SJSA1 (cell line): ENCODE measurements around the gene OR5H14. TPM values are rescaled to one million over a fixed set of nuclear protein-coding genes. Genes with fewer than 3 reads are reported as not detected.
"Not testable (repeated sequence)": the region's sequence is repeated elsewhere in the genome, so short reads cannot be mapped to it uniquely, and the experiment has no call there.

ENCODE experiments used
- DNase-seq, 2 experiments: peaks; one replicate each; pipeline ENCODE4 v3.0.0-alpha.2; 2015 to 2020; ENCODE audit warnings: low spot score in 2 of 2, low read depth in 1 of 2
- H3K27ac ChIP-seq: fragments of 250-450 bp; sonication (Bioruptor Pico); 2 replicates; pipeline ENCODE4 v1.5.1; 2020; ENCODE audit warnings: mild to moderate bottlenecking, moderate library complexity
- H3K27me3 ChIP-seq: fragments of 250-450 bp; sonication (Bioruptor Pico); replicated peaks from 2 replicates; pipeline ENCODE4 v1.5.1; 2020; ENCODE audit warnings: mild to moderate bottlenecking, moderate library complexity
- H3K36me3 ChIP-seq: fragments of 250-450 bp; sonication (Bioruptor Pico); 2 replicates; pipeline ENCODE4 v1.5.1; 2020; ENCODE audit warnings: mild to moderate bottlenecking
- H3K4me1 ChIP-seq: fragments of 250-450 bp; sonication (Bioruptor Pico); replicated peaks from 2 replicates; pipeline ENCODE4 v1.6.1; 2021; ENCODE audit warnings: mild to moderate bottlenecking
- H3K4me3 ChIP-seq: fragments of 250-450 bp; sonication (Bioruptor Pico); 2 replicates; pipeline ENCODE4 v1.5.1; 2020; ENCODE audit warnings: mild to moderate bottlenecking
- H3K9me3 ChIP-seq: fragments of 250-450 bp; sonication (Bioruptor Pico); replicated peaks from 2 replicates; pipeline ENCODE4 v1.5.1; 2020; ENCODE audit warnings: mild to moderate bottlenecking
- total RNA-seq: library from RNA; depleted of rRNA; stranded (reverse); fragments of >200 nt; shearing (Covaris generic); gene quantifications from 2 replicates; pipeline ENCODE4 v1.2.3, GENCODE V29; 2014; rRNA removed

OR5H14 gene
- not detected in 2 replicates for total RNA-seq

DNA sequence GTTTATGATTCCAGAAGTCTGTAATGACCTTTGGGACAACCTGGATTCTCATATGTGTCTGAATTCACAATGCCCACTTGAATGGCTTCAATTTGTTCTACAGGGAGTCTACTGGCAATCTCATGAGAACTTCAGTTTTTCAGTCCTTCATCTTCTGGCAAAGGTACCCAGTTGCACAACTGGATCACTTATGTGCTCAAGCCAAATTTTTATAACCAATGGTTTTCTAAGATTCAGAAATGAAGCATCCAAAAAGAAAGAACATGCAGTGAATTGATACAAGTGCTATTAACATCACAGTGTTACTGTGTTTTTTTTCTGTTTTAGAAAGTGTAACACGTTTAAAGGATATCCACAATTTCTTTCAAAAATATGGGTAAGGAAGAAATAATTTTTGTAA is at the start of gene OR5H14:
OR5H14 (plus strand) TSS at position 301 of the 400 bp plus-strand sequence. CDS start 1,907 bp downstream, outside the sequence.
- DNase-seq = no peak
- Histone ChIP-seq H3K4me3 (no peak within 1 kb of the TSS), H3K27ac (no peak within 1 kb of the TSS), H3K27me3 (no peaks in the 10 kb centered on the region), H3K9me3 (no peaks in the 10 kb centered on the region), H3K4me1 (no peaks in the 10 kb centered on the region), H3K36me3 (no peaks in the 10 kb centered on the region)

GRCh38 chr3:98099848-98100247 is 47.4 kb upstream of the OR5H14 start:
- Histone ChIP-seq H3K9me3 (no peaks in the 10 kb centered on the region), H3K27me3 (no peaks in the 10 kb centered on the region), H3K4me3 (no peak overlapping the region), H3K4me1 (no peaks in the 10 kb centered on the region), H3K36me3 (no peaks in the 10 kb centered on the region), H3K27ac (no peak overlapping the region)
- DNase-seq = no peak

- H3K27ac ChIP-seq = no peak overlapping the region
- no peak overlapping the region for H3K4me3 ChIP-seq
- no peak for DNase-seq
- H3K9me3 ChIP-seq = no peaks in the 10 kb centered on the region
- H3K36me3 ChIP-seq = no peaks in the 10 kb centered on the region
- 0 out of 2 replicates have a peak, but pooled peaks cover 7% of the 10 kb centered on the region for H3K27me3 ChIP-seq
- no peaks in the 10 kb centered on the region for H3K4me1 ChIP-seq
These were observed 39.1 kb upstream of the OR5H14 start for GRCh38 chr3:98108162-98108561.

DNA sequence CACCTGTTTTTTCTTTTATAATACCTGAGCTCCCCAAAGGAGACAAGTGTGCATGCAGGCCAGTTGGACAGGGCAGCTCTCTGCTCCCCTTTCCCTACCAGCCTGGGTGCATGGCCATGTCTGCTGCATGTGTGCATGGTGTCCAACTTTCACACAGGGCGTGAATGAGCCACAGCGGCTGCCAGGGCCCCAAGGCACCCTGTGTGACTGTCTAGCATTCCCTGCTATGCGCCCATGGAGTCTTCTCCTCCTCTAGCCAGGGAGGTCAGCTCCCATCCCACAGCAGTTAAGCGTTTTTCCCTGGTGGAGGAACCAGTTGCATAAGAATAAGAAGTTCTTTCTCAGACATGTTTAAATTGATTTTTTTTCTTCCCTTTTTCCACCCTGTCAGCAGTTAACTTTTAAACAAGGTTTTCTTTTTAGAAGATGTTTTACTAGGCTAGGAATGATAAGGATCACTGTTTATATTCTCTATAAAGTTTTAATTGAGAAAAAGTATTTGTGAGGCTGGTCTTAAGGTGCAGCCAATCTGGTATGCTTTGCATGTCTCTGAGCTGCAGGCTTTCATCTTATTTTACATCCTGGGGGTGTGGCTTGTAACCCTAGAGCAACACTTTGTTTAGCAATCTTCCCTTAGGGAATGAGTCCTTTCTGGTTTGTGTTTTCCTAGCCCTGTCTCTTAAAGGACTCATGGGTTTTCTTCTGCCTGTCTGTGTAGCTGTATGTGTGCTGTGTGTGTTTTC is 37.3 kb upstream of the OR5H14 start:
- Histone ChIP-seq H3K9me3 (no peaks in the 10 kb centered on the region), H3K27me3 (0 out of 2 replicates have a peak, but pooled peaks cover 7% of the 10 kb centered on the region), H3K4me1 (no peaks in the 10 kb centered on the region), H3K4me3 (no peak overlapping the region), H3K27ac (no peak overlapping the region), H3K36me3 (no peaks in the 10 kb centered on the region)
- DNase-seq = no peak

GRCh38 chr3:98110550-98110908 is 36.8 kb upstream of the OR5H14 start:
- no peak for DNase-seq
- Histone ChIP-seq H3K27me3 (0 out of 2 replicates have a peak, but pooled peaks cover 7% of the 10 kb centered on the region), H3K36me3 (no peaks in the 10 kb centered on the region), H3K27ac (no peak overlapping the region), H3K4me3 (no peak overlapping the region), H3K4me1 (no peaks in the 10 kb centered on the region), H3K9me3 (no peaks in the 10 kb centered on the region)

- no peak overlapping the region for H3K27ac ChIP-seq
- H3K27me3 ChIP-seq = no peaks in the 10 kb centered on the region
- H3K9me3 ChIP-seq = no peaks in the 10 kb centered on the region
- H3K4me1 ChIP-seq = no peaks in the 10 kb centered on the region
- no peak overlapping the region for H3K4me3 ChIP-seq
- DNase-seq = no peak
- no peaks in the 10 kb centered on the region for H3K36me3 ChIP-seq
These were observed 33.0 kb upstream of the OR5H14 start for GRCh38 chr3:98114264-98114663.

DNA sequence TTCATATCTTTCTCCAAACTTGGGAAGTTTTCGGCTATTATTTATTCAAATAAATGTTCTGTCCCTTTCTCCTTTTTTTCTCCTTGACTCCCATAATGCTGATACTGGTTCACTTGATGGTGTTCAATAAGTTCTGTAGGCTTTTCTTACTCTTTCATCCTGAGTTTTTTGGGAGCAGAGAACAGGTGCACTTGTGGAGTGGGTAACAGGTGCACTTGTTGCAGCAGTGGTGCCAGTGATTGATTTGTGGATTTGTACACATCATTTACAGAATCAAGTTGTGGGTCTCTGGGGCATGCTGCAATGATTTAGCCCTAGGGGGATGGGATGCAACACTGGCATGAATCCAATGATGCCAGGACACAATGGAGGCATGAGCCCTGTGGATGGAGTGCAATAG is 31.6 kb upstream of the OR5H14 start:
- H3K9me3 ChIP-seq = no peaks in the 10 kb centered on the region
- DNase-seq = no peak
- H3K27me3 ChIP-seq = no peaks in the 10 kb centered on the region
- H3K36me3 ChIP-seq = no peaks in the 10 kb centered on the region
- H3K27ac ChIP-seq = no peak overlapping the region
- no peaks in the 10 kb centered on the region for H3K4me1 ChIP-seq
- no peak overlapping the region for H3K4me3 ChIP-seq

- Histone ChIP-seq H3K27ac (no peak within 1 kb of the TSS), H3K36me3 (no peaks in the 10 kb centered on the region), H3K9me3 (no peaks in the 10 kb centered on the region), H3K4me1 (no peaks in the 10 kb centered on the region), H3K27me3 (no peaks in the 10 kb centered on the region), H3K4me3 (no peak within 1 kb of the TSS)
- DNase-seq = no peak
These were observed 16.9 kb upstream of the OR5H14 start, which contains the start of gene OR5H1 for GRCh38 chr3:98130421-98130820. TSS of gene OR5H1 (plus strand) at chr3:98130721. CDS start at chr3:98132698, 1,977 bp downstream.

GRCh38 chr3:98136631-98137030 is 10.6 kb upstream of the OR5H14 start:
- no peaks in the 10 kb centered on the region for H3K27me3 ChIP-seq
- no peaks in the 10 kb centered on the region for H3K9me3 ChIP-seq
- H3K4me3 ChIP-seq = no peak overlapping the region
- DNase-seq = no peak
- H3K27ac ChIP-seq = no peak overlapping the region
- no peaks in the 10 kb centered on the region for H3K4me1 ChIP-seq
- no peaks in the 10 kb centered on the region for H3K36me3 ChIP-seq

GRCh38 chr3:98137826-98138557 is 9.3 kb upstream of the OR5H14 start:
- DNase-seq, H3K9me3 ChIP-seq, H3K4me3 ChIP-seq, H3K4me1 ChIP-seq, H3K27ac ChIP-seq, H3K27me3 ChIP-seq, H3K36me3 ChIP-seq: not testable (repeated sequence)

GRCh38 chr3:98140531-98140930 is 6.7 kb upstream of the OR5H14 start:
- no peaks in the 10 kb centered on the region for H3K4me1 ChIP-seq
- no peaks in the 10 kb centered on the region for H3K9me3 ChIP-seq
- H3K27ac ChIP-seq = no peak overlapping the region
- no peak for DNase-seq
- no peaks in the 10 kb centered on the region for H3K36me3 ChIP-seq
- no peaks in the 10 kb centered on the region for H3K27me3 ChIP-seq
- no peak overlapping the region for H3K4me3 ChIP-seq

- Histone ChIP-seq H3K9me3 (no peaks in the 10 kb centered on the region), H3K36me3 (no peaks in the 10 kb centered on the region), H3K4me3 (no peak overlapping the region), H3K27me3 (no peaks in the 10 kb centered on the region), H3K4me1 (no peaks in the 10 kb centered on the region), H3K27ac (no peak overlapping the region)
- no peak for DNase-seq
These were observed 1.5 kb downstream of the OR5H14 start for GRCh38 chr3:98148751-98149150.

DNA sequence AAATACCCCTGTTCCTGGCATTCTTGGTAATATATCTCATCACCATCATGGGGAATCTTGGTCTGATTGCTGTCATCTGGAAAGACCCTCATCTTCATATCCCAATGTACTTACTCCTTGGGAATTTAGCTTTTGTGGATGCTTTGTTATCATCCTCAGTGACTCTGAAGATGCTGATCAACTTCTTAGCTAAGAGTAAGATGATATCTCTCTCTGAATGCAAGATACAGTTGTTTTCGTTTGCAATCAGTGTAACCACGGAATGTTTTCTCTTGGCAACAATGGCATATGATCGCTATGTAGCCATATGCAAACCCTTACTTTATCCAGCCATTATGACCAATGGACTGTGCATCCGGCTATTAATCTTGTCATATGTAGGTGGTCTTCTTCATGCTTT is 2.2 kb downstream of the OR5H14 start:
- not testable (repeated sequence) for H3K4me3 ChIP-seq, H3K27me3 ChIP-seq, H3K27ac ChIP-seq, H3K9me3 ChIP-seq, H3K36me3 ChIP-seq, H3K4me1 ChIP-seq, DNase-seq

DNA sequence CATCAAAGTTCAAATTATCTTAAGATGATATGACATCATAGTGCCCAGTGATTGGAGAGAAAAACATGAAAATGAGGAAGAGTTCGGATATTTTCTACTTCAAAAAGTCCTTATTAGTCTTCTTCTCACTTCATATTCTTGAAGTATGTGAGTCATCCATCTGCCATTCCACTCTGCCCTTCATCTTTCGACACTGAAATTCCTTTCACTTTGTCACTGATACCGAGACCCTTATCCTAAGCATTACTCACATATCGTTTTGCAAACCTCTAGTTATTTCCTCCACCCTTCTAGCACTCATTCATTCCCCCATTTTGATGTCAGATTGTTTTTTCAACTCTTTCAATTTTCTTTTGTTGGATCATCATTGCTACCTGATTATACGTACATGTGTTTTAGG is 4.0 kb downstream of the OR5H14 start:
- H3K9me3 ChIP-seq = no peaks in the 10 kb centered on the region
- H3K36me3 ChIP-seq = no peaks in the 10 kb centered on the region
- H3K27me3 ChIP-seq = 0 out of 2 replicates have a peak, but pooled peaks cover 3% of the 10 kb centered on the region
- no peaks in the 10 kb centered on the region for H3K4me1 ChIP-seq
- no peak for DNase-seq
- H3K27ac ChIP-seq = no peak overlapping the region
- H3K4me3 ChIP-seq = no peak overlapping the region
